Naive thymus-derived CD4-positive, alpha-beta T cell (primary cell): Measurements from ENCODE around the gene TMSB15C. TPM values are rescaled to one million over a fixed set of nuclear protein-coding genes. Genes with fewer than 3 reads are reported as not detected.

Experiments used
- ATAC-seq: fragments of 150-1000 bp; cut with Tn5 transposase; 2 replicates; pipeline ENCODE4 v1.10.0; 2021; ENCODE audit warnings: mild to moderate bottlenecking, moderate library complexity
- CTCF ChIA-PET: fragments of 350-600 bp; sonication (Branson Sonifier 250); formaldehyde crosslinking; loops from one replicate; lab custom pipeline; 2021; ENCODE audit warnings: antibody characterized with exemption; lab: Charles Lee
- POLR2A ChIA-PET: fragments of 350-600 bp; sonication (Branson Sonifier 250); formaldehyde crosslinking; loops from one replicate; lab custom pipeline; 2021; ENCODE audit warnings: antibody characterized with exemption, inconsistent platforms; lab: Charles Lee
- DNase-seq, 9 donors: peaks; one replicate each; pipeline versions ENCODE4 v3.0.0 to v3.0.0-alpha.2; 2020 to 2022; ENCODE audit warnings: mixed read lengths in 1 of 9
- H3K27ac ChIP-seq: one replicate; pipeline ENCODE4 v1.7.0; 2013; ENCODE audit warnings: mild to moderate bottlenecking, low read depth, low read length, moderate library complexity
- H3K27me3 ChIP-seq, 2 donors: one replicate each; pipeline ENCODE4 v1.7.0; 2013; ENCODE audit warnings: low read length in 2 of 2, mild to moderate bottlenecking in 2 of 2, moderate library complexity in 2 of 2; ENCODE audit not compliant: control insufficient read depth in 2 of 2, insufficient read depth in 2 of 2
- H3K36me3 ChIP-seq, 3 experiments: 1 replicate in 2 of 3; 2 replicates in 1 of 3; pipeline ENCODE4 v1.7.0; 2013; ENCODE audit warnings: low read length in 3 of 3, mild to moderate bottlenecking in 3 of 3, moderate library complexity in 1 of 3; ENCODE audit not compliant: insufficient read depth in 3 of 3, control insufficient read depth in 2 of 3
- H3K4me1 ChIP-seq, 2 donors: one replicate each; pipeline ENCODE4 v1.7.0; 2013; ENCODE audit warnings: low read length in 2 of 2, mild to moderate bottlenecking in 2 of 2, moderate library complexity in 1 of 2; ENCODE audit not compliant: control insufficient read depth in 2 of 2, insufficient read depth in 2 of 2
- H3K4me3 ChIP-seq: 2 replicates; pipeline ENCODE4 v1.7.0; 2013; ENCODE audit warnings: mild to moderate bottlenecking, low read length
- H3K9me3 ChIP-seq, 3 experiments: 1 replicate in 2 of 3; 2 replicates in 1 of 3; pipeline ENCODE4 v1.7.0; 2013; ENCODE audit warnings: low read length in 3 of 3; ENCODE audit not compliant: control insufficient read depth in 2 of 3
- H3K27ac Mint-ChIP-seq, 9 donors: one replicate each; pipeline ENCODE4 v1.8.0; 2020 to 2022; ENCODE audit warnings: mixed read lengths in 9 of 9, mild to moderate bottlenecking in 8 of 9, moderate library complexity in 5 of 9, inconsistent platforms in 2 of 9
- H3K27me3 Mint-ChIP-seq, 5 donors: one replicate each; pipeline ENCODE4 v1.8.0; 2021 to 2022; ENCODE audit warnings: mixed read lengths in 5 of 5, mild to moderate bottlenecking in 1 of 5
- H3K36me3 Mint-ChIP-seq, 5 donors: one replicate each; pipeline ENCODE4 v1.8.0; 2020 to 2022; ENCODE audit warnings: mixed read lengths in 5 of 5, mild to moderate bottlenecking in 3 of 5, inconsistent platforms in 1 of 5
- H3K4me1 Mint-ChIP-seq, 7 donors: one replicate each; pipeline ENCODE4 v1.8.0; 2020 to 2022; ENCODE audit warnings: mixed read lengths in 7 of 7, mild to moderate bottlenecking in 3 of 7, inconsistent platforms in 1 of 7
- H3K4me3 Mint-ChIP-seq, 10 donors: one replicate each; pipeline ENCODE4 v1.8.0; 2020 to 2022; ENCODE audit warnings: mild to moderate bottlenecking in 10 of 10, mixed read lengths in 10 of 10, moderate library complexity in 6 of 10, inconsistent platforms in 2 of 10
- H3K9me3 Mint-ChIP-seq, 11 donors: one replicate each; pipeline ENCODE4 v1.8.0; 2020 to 2022; ENCODE audit warnings: mixed read lengths in 11 of 11, mild to moderate bottlenecking in 4 of 11, inconsistent platforms in 1 of 11, moderate library complexity in 1 of 11
- intact Hi-C, 2 donors: fragments of 100-400 bp; cut with micrococcal nuclease; formaldehyde crosslinking; loops; one replicate each; pipeline ENCODE4 v1.15.1; 2023
- polyA plus RNA-seq, 2 donors: library from polyadenylated mRNA; unstranded; fragments of 300-500 nt; fragmentation: Illumina TruSeq; gene quantifications; one replicate each; pipeline ENCODE4 v1.2.3, GENCODE V29; 2021
- total RNA-seq, 6 experiments: library from RNA in 5 of 6; stranded (reverse) in 5 of 6; gene quantifications; 1 replicate in 5 of 6; 2 replicates in 1 of 6; pipeline ENCODE4 v1.2.3 and lab custom pipeline; 2021 to 2026

The TMSB15C gene
- total and polyA plus RNA-seq, 7 experiments from 2014 or later = 1.2 to 4.6 (median 3.6) TPM

DNA sequence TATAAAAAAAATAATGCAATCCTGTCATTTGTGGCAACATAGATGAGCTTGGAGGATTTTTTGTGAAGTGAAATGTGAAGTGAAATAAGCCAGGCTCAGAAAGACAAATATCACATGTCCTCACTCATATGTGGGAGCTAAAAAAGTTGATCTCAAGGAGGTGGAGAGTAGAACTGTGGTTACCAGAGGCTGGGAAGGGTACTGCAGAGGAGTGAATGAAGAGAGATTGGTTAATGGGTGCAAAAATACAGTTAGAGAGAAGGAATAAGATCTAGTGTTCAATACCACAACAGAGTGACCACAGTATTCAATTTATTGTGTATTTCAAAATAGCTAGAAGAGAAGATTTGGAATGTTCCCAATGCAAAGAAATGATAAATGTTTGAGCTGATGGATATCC is 22.9 kb upstream of the TMSB15C start:
- no peak for ATAC-seq
- no peaks in the 10 kb centered on the region for H3K36me3 ChIP-seq
- H3K27ac ChIP-seq = no peak overlapping the region
- Mint-ChIP-seq H3K4me3 (no peak overlapping the region), H3K4me1 (no peaks in the 10 kb centered on the region), H3K36me3 (no peaks in the 10 kb centered on the region), H3K9me3 (no peaks in the 10 kb centered on the region), H3K27ac (peak overlapping the region in 1 of 9 donors; percentile 20), H3K27me3 (peaks cover 0 to 21% (median 0%) of the 10 kb centered on the region in 5 donors)
- CTCF ChIA-PET = interaction anchor here (0.6 to 3.2 kb wide), 9 partner anchors 14 to 172 kb away, joined by 3 to 22 read pairs (median 4); partner anchors contain the start of gene ZCCHC18
- no peaks in the 10 kb centered on the region for H3K9me3 ChIP-seq
- no peaks in the 10 kb centered on the region for H3K4me1 ChIP-seq
- H3K4me3 ChIP-seq = no peak overlapping the region
- intact Hi-C loops = loop anchor here (1.0 kb wide), 3 partner anchors 14 to 172 kb away; no protein-coding TSS in a partner anchor
- H3K27me3 ChIP-seq = no peaks in the 10 kb centered on the region
- DNase-seq = no peak
- POLR2A ChIA-PET = interaction anchor here (1.9 kb wide), 1 partner anchor 12 kb away, joined by 4 read pairs; no protein-coding TSS in a partner anchor

DNA sequence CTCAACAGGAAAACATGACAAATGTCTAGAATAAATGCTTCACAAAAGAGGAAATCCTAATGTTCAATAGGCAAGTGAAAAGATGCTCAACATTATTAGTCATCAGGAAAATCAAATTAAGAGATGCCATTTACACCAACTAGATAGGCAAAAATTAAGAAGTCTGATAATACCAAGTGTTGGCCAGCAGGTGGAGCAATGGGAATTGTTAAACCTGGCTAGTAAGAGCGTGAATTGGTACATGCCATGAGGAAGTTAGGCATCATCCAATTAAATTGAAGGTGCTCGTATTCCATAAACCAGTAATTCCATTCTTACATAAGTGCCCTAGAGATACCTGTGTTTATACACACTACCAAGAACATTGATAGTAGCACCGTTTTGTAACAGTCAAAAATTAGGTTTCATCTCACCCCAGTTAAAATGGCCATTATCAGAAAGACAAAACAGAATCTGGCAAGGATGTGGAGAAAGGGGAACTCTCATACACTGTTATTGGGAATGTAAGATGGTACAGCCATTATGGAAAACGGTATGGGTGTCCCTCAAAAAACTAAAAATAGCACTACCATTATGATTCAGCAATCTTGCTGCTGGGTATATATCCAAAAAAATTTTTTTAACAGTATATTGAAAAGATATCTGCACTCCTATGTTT is 22.2 kb upstream of the TMSB15C start:
- Histone ChIP-seq H3K4me1 (no peaks in the 10 kb centered on the region), H3K4me3 (no peak overlapping the region), H3K36me3 (no peaks in the 10 kb centered on the region), H3K27ac (no peak overlapping the region), H3K9me3 (no peaks in the 10 kb centered on the region), H3K27me3 (no peaks in the 10 kb centered on the region)
- H3K27me3 Mint-ChIP-seq = peaks cover 0 to 27% (median 0%) of the 10 kb centered on the region in 5 donors
- intact Hi-C loops = loop anchor here (1.0 kb wide), 3 partner anchors 15 to 173 kb away; no protein-coding TSS in a partner anchor
- no peak overlapping the region for H3K4me3 Mint-ChIP-seq
- CTCF ChIA-PET = interaction anchor here (1.1 to 3.2 kb wide), 7 partner anchors 15 to 51 kb away, joined by 3 to 22 read pairs (median 5); partner anchors contain the start of gene ZCCHC18
- POLR2A ChIA-PET = interaction anchor here (1.9 kb wide), 1 partner anchor 13 kb away, joined by 4 read pairs; no protein-coding TSS in a partner anchor
- no peaks in the 10 kb centered on the region for H3K36me3 Mint-ChIP-seq
- ATAC-seq = peak; percentile 81
- DNase-seq = peak in 7 of 9 donors; percentile 30 to 65 (median 54)
- H3K27ac Mint-ChIP-seq = no peak overlapping the region
- H3K4me1 Mint-ChIP-seq = no peaks in the 10 kb centered on the region
- H3K9me3 Mint-ChIP-seq = no peaks in the 10 kb centered on the region

DNA sequence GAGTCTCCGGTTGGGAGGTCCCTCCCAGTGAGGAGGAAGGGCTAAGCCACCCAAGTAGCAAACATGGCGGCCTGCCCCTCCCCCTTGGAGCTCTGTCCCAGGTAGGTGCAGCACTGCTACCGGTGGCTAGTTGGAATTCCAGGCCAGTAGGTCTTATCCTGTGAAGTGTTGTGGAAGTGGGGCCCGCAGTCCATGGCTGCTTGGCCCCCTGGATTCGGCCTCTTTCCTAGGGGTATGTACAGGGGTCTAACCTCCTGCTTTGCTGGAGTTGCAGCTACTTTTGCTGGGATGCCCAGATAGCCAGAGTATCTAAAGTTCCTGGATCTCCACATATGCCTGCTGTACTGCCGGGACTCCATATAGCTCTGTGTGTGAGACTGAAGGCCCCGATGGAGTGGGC is 9.9 kb upstream of the TMSB15C start:
- Mint-ChIP-seq H3K27ac (no peak overlapping the region), H3K4me3 (no peak overlapping the region), H3K27me3 (peaks cover 1 to 9% (median 7%) of the 10 kb centered on the region in 5 donors), H3K4me1 (no peaks in the 10 kb centered on the region), H3K36me3 (no peaks in the 10 kb centered on the region), H3K9me3 (no peaks in the 10 kb centered on the region)
- H3K36me3 ChIP-seq = no peaks in the 10 kb centered on the region
- DNase-seq (no peak), ATAC-seq (no peak)
- no peaks in the 10 kb centered on the region for H3K9me3 ChIP-seq
- H3K27me3 ChIP-seq = no peaks in the 10 kb centered on the region
- ChIA-PET CTCF (no interaction called here), POLR2A (no interaction called here)
- H3K27ac ChIP-seq = no peak overlapping the region
- H3K4me1 ChIP-seq = no peaks in the 10 kb centered on the region
- intact Hi-C loops = no loop called here
- H3K4me3 ChIP-seq = no peak overlapping the region

DNA sequence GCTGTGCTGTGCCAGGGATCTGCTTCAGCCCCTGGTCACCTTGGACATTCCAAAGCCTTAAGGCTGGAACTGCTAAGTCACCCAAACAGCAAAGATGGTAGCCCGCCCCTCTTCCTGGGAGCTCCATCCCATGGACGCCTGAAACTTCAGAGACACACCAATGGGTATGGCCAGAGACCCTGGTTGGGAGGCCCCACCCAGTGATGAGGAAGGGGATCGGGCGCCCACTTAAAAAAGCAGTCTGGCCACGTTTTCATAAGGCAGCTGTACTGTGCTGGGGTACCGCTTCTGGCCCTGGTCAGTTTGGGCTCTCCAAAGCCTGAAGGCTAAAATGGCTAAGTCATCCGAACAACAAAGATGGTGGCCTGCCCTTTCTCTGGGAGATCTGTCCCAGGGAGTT is 9.4 kb upstream of the TMSB15C start:
- Mint-ChIP-seq H3K27me3 (peaks cover 0 to 9% (median 7%) of the 10 kb centered on the region in 5 donors), H3K9me3 (no peaks in the 10 kb centered on the region), H3K4me1 (no peaks in the 10 kb centered on the region), H3K36me3 (no peaks in the 10 kb centered on the region), H3K4me3 (no peak overlapping the region), H3K27ac (no peak overlapping the region)
- no peaks in the 10 kb centered on the region for H3K9me3 ChIP-seq
- intact Hi-C loops = no loop called here
- CTCF ChIA-PET = no interaction called here
- no peaks in the 10 kb centered on the region for H3K27me3 ChIP-seq
- H3K4me3 ChIP-seq = no peak overlapping the region
- ATAC-seq (no peak), DNase-seq (no peak)
- no peaks in the 10 kb centered on the region for H3K36me3 ChIP-seq
- H3K27ac ChIP-seq = no peak overlapping the region
- H3K4me1 ChIP-seq = no peaks in the 10 kb centered on the region
- POLR2A ChIA-PET = no interaction called here

DNA sequence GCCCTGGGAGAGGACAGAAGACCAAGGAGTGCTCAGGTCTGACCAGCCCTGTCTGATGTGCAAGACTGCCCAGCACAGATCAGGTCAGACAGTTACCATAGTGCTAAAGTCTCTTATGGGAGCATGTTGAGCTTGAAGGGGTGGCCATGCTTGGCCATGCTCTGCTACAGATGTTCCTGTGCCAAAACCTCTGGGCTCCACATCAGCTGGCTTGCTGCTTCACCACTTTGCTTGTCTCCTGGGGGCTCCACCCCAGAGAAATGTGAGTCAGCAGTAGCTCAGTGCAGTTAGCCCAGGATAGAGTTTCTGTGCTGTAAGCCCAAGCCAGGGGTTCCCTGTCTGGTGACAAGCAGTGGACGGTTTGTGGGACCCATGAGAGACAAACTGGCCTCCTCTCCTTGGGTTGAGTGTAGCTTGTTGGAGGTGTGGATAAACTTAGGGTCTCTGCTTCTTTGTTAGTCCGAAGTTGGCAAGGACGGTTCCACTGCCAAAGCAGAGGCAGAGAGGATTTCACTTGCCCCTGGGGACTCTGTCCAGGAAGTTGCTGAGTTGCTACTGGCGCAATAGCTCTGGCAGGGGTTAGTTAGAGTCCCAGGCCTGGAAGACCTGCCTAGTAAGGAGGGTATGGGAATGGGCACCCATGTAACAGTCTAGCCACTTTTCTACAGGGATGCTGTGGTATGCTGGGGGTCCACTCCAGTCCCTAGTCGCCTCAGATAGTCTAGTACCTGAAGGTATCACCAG is 8.7 kb upstream of the TMSB15C start:
- Histone ChIP-seq H3K4me3 (no peak overlapping the region), H3K36me3 (no peaks in the 10 kb centered on the region), H3K9me3 (no peaks in the 10 kb centered on the region), H3K27ac (no peak overlapping the region), H3K4me1 (no peaks in the 10 kb centered on the region), H3K27me3 (no peaks in the 10 kb centered on the region)
- Mint-ChIP-seq H3K27ac (no peak overlapping the region), H3K4me3 (no peak overlapping the region), H3K4me1 (no peaks in the 10 kb centered on the region), H3K36me3 (no peaks in the 10 kb centered on the region), H3K9me3 (no peaks in the 10 kb centered on the region), H3K27me3 (peaks cover 0 to 9% (median 7%) of the 10 kb centered on the region in 5 donors)
- DNase-seq = no peak
- ChIA-PET POLR2A (no interaction called here), CTCF (no interaction called here)
- intact Hi-C loops = no loop called here
- no peak for ATAC-seq

DNA sequence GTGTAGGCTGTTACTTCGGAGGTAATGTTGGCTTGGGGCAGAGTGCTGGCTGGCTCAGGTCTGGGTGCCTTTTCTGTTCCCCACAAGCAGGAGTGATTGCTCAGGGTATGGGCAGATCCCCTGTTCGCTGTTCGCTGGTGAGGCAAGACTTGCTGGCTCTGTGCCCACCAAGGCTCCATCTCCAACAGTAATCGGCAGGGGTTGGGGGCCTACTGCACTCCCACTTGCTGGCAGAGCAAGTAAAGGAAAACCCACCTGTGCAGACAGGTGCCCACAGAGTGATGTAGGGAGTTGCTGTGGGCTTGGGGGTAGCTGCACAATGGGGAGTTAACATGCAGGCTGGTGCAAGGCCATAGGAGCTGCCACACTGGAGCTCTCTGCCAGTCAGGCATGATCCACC is 8.0 kb upstream of the TMSB15C start:
- Histone ChIP-seq H3K27me3 (no peaks in the 10 kb centered on the region), H3K36me3 (no peaks in the 10 kb centered on the region), H3K9me3 (no peaks in the 10 kb centered on the region), H3K4me1 (no peaks in the 10 kb centered on the region), H3K27ac (no peak overlapping the region), H3K4me3 (no peak overlapping the region)
- DNase-seq (no peak), ATAC-seq (no peak)
- H3K9me3 Mint-ChIP-seq = no peaks in the 10 kb centered on the region
- H3K27me3 Mint-ChIP-seq = peaks cover 0 to 9% (median 7%) of the 10 kb centered on the region in 5 donors
- POLR2A ChIA-PET = no interaction called here
- CTCF ChIA-PET = no interaction called here
- no peak overlapping the region for H3K4me3 Mint-ChIP-seq
- H3K36me3 Mint-ChIP-seq = no peaks in the 10 kb centered on the region
- intact Hi-C loops = no loop called here
- no peaks in the 10 kb centered on the region for H3K4me1 Mint-ChIP-seq
- H3K27ac Mint-ChIP-seq = no peak overlapping the region
